D721Med (cell line): Measurements from ENCODE around the gene STK4.

Source experiments
- DNase-seq: peaks from one replicate; pipeline ENCODE4 v3.0.0; 2011; ENCODE audit warnings: low spot score; ENCODE audit not compliant: insufficient read length
- FAIRE-seq: peaks from 2 replicates; lab custom pipeline; 2011; peaks lifted over from hg19 to GRCh38; lab: Jason Lieb, UNC
- CTCF ChIP-seq: IDR thresholded peaks from 2 replicates; pipeline ENCODE4 v1.5.1; 2012; ENCODE audit warnings: mild to moderate bottlenecking, control low read depth; ENCODE audit not compliant: insufficient read depth; ENCODE audit errors: missing control alignments

STK4 gene

GRCh38 chr20:44981736-44982406 is 15.6 kb downstream of the STK4 start:
- no peak for FAIRE-seq
- no peak for TF ChIP-seq CTCF
- DNase-seq: no peak

GRCh38 chr20:44983093-44983674 is 16.9 kb downstream of the STK4 start:
- DNase-seq (no peak), FAIRE-seq (no peak)
- no peak for TF ChIP-seq CTCF

- FAIRE-seq (no peak), DNase-seq (no peak)
- no peak for TF ChIP-seq CTCF
Measured at GRCh38 chr20:44988631-44989171, 22.4 kb downstream of the STK4 start.

GRCh38 chr20:44990425-44990824 is 24.1 kb downstream of the STK4 start:
- no peak for FAIRE-seq
- no peak for TF ChIP-seq CTCF

GRCh38 chr20:44990957-44991356 is 24.6 kb downstream of the STK4 start:
- DNase-seq (no peak), FAIRE-seq (no peak)
- no peak for TF ChIP-seq CTCF

More at GRCh38 chr20:44990425-44990824, 24.1 kb downstream of the STK4 start:
- DNase-seq: no peak

- no peak for TF ChIP-seq CTCF
- FAIRE-seq: no peak
Measured at GRCh38 chr20:44993343-44993742, 27.0 kb downstream of the STK4 start.

GRCh38 chr20:44997171-44997570 is 30.9 kb downstream of the STK4 start:
- TF ChIP-seq CTCF: no peak
- DNase-seq (no peak), FAIRE-seq (no peak)

More at GRCh38 chr20:44993343-44993742, 27.0 kb downstream of the STK4 start:
- DNase-seq: no peak
